ENCODE data around the gene MARK2.

The MARK2 gene

GRCh38 chr11:63871962-63872799 lies 33.3 kb downstream of the MARK2 start:
- H3K4me3 ChIP-seq (ENCODE audit: low read length), result no peak overlapping the region
- no peak for DNase-seq (ENCODE audit: low read depth)
- peak; percentile 47 for TF ChIP-seq CTCF (conservative IDR thresholded peaks at IDR 0.05; ENCODE audit: low read depth, low read length)

GRCh38 chr11:63872800-63873197 lies 33.9 kb downstream of the MARK2 start:
- no peak overlapping the region for H3K4me3 ChIP-seq (ENCODE audit: low read length)
- no peak for TF ChIP-seq CTCF (conservative IDR thresholded peaks at IDR 0.05; ENCODE audit: low read depth, low read length)
- DNase-seq (ENCODE audit: low read depth), result no peak

- no peak overlapping the region for H3K4me3 ChIP-seq (ENCODE audit: low read length)
- no peak for TF ChIP-seq CTCF (conservative IDR thresholded peaks at IDR 0.05; ENCODE audit: low read depth, low read length)
- no peak for DNase-seq (ENCODE audit: low read depth)
Measured at GRCh38 chr11:63873311-63873710, 34.4 kb downstream of the MARK2 start.

- no peak for TF ChIP-seq CTCF (conservative IDR thresholded peaks at IDR 0.05; ENCODE audit: low read depth, low read length)
- no peak for DNase-seq (ENCODE audit: low read depth)
- no peak overlapping the region for H3K4me3 ChIP-seq (ENCODE audit: low read length)
Measured at GRCh38 chr11:63874511-63874910, 35.6 kb downstream of the MARK2 start.

- H3K4me3 ChIP-seq (ENCODE audit: low read length), result no peak overlapping the region
- TF ChIP-seq CTCF (conservative IDR thresholded peaks at IDR 0.05; ENCODE audit: low read depth, low read length), result no peak
- DNase-seq (ENCODE audit: low read depth), result no peak
Measured at GRCh38 chr11:63875506-63876065, 36.7 kb downstream of the MARK2 start.

- no peak for TF ChIP-seq CTCF (conservative IDR thresholded peaks at IDR 0.05; ENCODE audit: low read depth, low read length)
- no peak for DNase-seq (ENCODE audit: low read depth)
- H3K4me3 ChIP-seq (ENCODE audit: low read length), result no peak overlapping the region
Measured at GRCh38 chr11:63876616-63877015, 37.7 kb downstream of the MARK2 start.

Data from retinal pigment epithelial cell (primary cell).